ENCODE results near the gene LGALS7. TPM values are rescaled to one million over a fixed set of nuclear protein-coding genes. Genes with fewer than 3 reads are reported as not detected.

LGALS7 gene
- polyA plus RNA-seq, 2 donors: 405 to 2,874 TPM

DNA sequence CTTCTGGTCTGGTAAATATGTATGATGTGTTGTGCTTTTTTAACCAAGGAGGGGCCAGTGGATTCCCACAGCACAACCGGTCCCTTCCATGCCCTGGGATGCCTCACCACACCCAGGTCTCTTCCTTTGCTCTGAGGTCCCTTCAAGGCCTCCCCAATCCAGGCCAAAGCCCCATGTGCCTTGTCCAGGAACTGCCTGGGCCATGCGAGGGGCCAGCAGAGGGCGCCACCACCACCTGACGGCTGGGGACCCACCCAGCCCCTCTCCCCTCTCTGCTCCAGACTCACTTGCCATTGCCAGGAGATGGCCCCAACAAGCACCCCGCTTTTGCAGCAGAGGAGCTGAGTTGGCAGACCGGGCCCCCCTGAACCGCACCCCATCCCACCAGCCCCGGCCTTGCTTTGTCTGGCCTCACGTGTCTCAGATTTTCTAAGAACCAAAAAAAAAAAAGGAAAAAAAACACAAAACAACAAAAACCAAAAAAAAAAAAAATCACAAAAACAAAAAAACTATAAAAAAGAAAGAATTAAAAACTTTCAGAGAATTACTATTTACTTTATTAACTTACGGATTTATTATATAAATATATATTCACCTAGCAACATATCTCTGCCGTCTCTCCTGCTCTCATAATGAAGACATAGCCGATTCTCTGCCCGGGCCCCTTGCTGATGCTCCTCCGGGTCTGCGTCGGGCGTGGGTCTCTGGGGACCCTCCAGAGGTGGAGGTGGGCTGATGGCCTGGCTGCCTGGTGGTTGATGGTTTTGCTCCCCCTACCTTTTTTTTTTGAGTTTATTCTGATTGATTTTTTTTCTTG lies 43.5 kb downstream of the LGALS7 start:
- 69 to 74% methylated on average over 16 to 17 of the region's 17 CpGs for WGBS, 2 donors
- Histone ChIP-seq H3K9me3 (ENCODE audit: control insufficient read depth in 2 of 2, insufficient read depth in 1 of 2, low read depth in 1 of 2, low read length in 1 of 2) (no peaks in the 10 kb centered on the region), H3K4me1 (ENCODE audit: control insufficient read depth in 2 of 2, insufficient read depth in 2 of 2, low read length in 1 of 2) (peaks cover 3 to 16% of the 10 kb centered on the region in 2 donors), H3K27ac (ENCODE audit: low read depth in 2 of 2, low read length in 1 of 2) (peak overlapping the region; percentile 4 to 48), H3K27me3 (ENCODE audit: control insufficient read depth in 1 of 2, insufficient read depth in 2 of 2, low read length in 2 of 2) (no peaks in the 10 kb centered on the region), H3K36me3 (ENCODE audit: control insufficient read depth in 2 of 2, insufficient read depth in 2 of 2, low read length in 1 of 2) (peaks cover 13 to 58% of the 10 kb centered on the region in 2 donors), H3K4me3 (ENCODE audit: low read depth in 1 of 2, low read length in 2 of 2) (no peak overlapping the region)

DNA sequence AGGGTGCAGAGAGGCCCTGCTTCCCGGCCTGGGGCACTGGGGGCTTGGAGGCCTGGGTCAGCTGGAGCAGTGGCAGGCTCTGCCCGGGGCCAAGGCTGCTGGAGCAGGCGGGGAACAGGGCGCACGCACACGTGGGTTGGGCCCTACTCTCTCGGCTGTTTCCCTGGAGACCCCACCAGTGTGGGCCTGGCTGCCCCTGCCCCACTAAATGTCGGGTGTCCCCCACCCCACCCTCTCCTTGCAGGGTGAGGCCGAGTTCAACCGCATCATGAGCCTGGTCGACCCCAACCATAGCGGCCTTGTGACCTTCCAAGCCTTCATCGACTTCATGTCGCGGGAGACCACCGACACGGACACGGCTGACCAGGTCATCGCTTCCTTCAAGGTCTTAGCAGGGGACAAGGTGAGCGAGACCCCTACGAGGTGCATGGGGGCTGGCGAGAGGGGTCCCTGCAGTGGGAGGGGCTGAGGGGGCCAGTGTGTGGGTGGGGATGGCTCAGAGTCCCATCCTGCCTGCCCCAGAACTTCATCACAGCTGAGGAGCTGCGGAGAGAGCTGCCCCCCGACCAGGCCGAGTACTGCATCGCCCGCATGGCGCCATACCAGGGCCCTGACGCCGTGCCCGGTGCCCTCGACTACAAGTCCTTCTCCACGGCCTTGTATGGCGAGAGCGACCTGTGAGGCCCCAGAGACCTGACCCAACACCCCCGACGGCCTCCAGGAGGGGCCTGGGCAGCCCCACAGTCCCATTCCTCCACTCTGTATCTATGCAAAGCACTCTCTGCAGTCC lies 44.4 kb downstream of the LGALS7 start:
- no peaks in the 10 kb centered on the region for H3K27me3 ChIP-seq (ENCODE audit: control insufficient read depth in 1 of 2, insufficient read depth in 2 of 2, low read length in 2 of 2)
- H3K4me3 ChIP-seq (ENCODE audit: low read depth in 1 of 2, low read length in 2 of 2): no peak overlapping the region
- 82 to 84% methylated on average over 37 of the region's 37 CpGs for WGBS, 2 donors
- H3K4me1 ChIP-seq (ENCODE audit: control insufficient read depth in 2 of 2, insufficient read depth in 2 of 2, low read length in 1 of 2): peaks cover 3 to 16% of the 10 kb centered on the region in 2 donors
- H3K36me3 ChIP-seq (ENCODE audit: control insufficient read depth in 2 of 2, insufficient read depth in 2 of 2, low read length in 1 of 2): peaks cover 22 to 67% of the 10 kb centered on the region in 2 donors
- no peaks in the 10 kb centered on the region for H3K9me3 ChIP-seq (ENCODE audit: control insufficient read depth in 2 of 2, insufficient read depth in 1 of 2, low read depth in 1 of 2, low read length in 1 of 2)
- H3K27ac ChIP-seq (ENCODE audit: low read depth in 2 of 2, low read length in 1 of 2): peak overlapping the region in 1 of 2 donors; percentile 34

DNA sequence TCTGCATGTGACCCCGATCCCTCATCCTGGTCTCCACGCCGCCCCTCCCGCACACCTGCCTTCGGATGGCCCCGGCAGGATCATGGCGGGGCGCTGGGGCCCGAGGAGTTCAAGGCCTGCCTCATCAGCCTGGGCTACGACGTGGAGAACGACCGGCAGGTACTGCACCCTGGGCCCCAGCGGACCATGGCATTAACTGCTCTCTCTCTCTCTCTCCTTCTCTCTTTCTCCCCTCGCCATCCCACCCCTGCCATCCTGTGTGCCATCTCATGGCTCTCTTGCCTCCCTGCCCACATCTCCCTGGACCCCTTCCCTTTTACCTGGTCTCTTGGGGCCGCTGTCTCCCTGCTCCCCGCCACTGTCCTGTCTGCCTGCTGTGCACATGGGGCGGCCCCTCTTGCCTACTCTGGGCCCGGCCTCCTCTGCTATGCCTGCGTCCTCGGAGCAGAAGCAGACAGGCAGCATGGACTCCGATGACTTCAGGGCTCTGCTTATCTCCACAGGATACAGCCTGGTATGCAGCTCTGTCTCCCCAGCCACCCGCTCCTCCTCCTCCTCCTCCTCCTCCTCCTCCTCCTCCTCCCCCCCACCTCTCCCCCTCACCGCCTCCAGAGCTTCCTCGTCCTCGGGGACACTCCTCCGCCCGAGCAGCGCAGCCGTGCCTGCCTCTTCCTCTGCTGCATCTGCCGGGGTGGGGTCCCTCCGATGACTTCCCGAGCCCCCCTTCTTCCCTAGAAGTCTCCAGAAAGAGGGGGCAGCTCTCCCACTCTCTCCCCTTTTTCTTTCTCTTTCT lies 45.3 kb downstream of the LGALS7 start:
- Histone ChIP-seq H3K4me1 (ENCODE audit: control insufficient read depth in 2 of 2, insufficient read depth in 2 of 2, low read length in 1 of 2) (peaks cover 3 to 10% of the 10 kb centered on the region in 2 donors), H3K4me3 (ENCODE audit: low read depth in 1 of 2, low read length in 2 of 2) (no peak overlapping the region), H3K27me3 (ENCODE audit: control insufficient read depth in 1 of 2, insufficient read depth in 2 of 2, low read length in 2 of 2) (no peaks in the 10 kb centered on the region), H3K36me3 (ENCODE audit: control insufficient read depth in 2 of 2, insufficient read depth in 2 of 2, low read length in 1 of 2) (peaks cover 22 to 76% of the 10 kb centered on the region in 2 donors), H3K9me3 (ENCODE audit: control insufficient read depth in 2 of 2, insufficient read depth in 1 of 2, low read depth in 1 of 2, low read length in 1 of 2) (no peaks in the 10 kb centered on the region), H3K27ac (ENCODE audit: low read depth in 2 of 2, low read length in 1 of 2) (peak overlapping the region in 1 of 2 donors; percentile 34)
- 77 to 85% methylated on average over 25 to 33 of the region's 33 CpGs for WGBS, 2 donors

DNA sequence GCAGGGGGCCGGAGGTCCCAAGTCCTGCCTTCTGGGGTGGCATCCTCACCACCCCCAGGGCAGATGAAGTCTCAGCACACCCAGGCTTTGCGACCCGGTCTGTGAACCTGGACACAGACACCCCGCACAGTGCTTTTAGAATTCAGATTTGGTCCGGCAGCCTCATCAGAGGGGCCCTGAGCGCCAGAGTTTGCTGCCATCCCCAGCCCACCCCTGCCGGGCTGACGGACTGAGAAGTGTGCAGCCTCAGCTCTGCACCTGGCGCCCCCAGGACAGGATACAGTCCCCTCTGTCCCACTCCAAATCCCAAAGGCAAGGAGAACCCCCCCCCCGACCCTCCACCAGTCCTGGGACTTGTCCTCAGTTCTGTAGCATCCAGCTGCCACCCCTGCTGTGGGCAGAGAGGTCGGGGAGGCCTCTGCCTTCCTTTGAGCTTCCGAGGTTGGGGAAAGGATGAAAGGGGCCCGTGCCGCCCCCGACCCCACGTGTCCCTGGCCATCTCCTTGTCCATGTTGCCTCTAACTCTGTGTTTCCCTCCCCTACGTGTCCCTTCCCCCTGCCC lies 45.9 kb downstream of the LGALS7 start:
- H3K27ac ChIP-seq (ENCODE audit: low read depth in 2 of 2, low read length in 1 of 2): peak overlapping the region in 1 of 2 donors; percentile 5
- H3K4me3 ChIP-seq (ENCODE audit: low read depth in 1 of 2, low read length in 2 of 2): no peak overlapping the region
- no peaks in the 10 kb centered on the region for H3K9me3 ChIP-seq (ENCODE audit: control insufficient read depth in 2 of 2, insufficient read depth in 1 of 2, low read depth in 1 of 2, low read length in 1 of 2)
- 88 to 89% methylated on average over 17 of the region's 17 CpGs for WGBS, 2 donors
- peaks cover 24 to 83% of the 10 kb centered on the region in 2 donors for H3K36me3 ChIP-seq (ENCODE audit: control insufficient read depth in 2 of 2, insufficient read depth in 2 of 2, low read length in 1 of 2)
- peaks cover 3 to 10% of the 10 kb centered on the region in 2 donors for H3K4me1 ChIP-seq (ENCODE audit: control insufficient read depth in 2 of 2, insufficient read depth in 2 of 2, low read length in 1 of 2)
- no peaks in the 10 kb centered on the region for H3K27me3 ChIP-seq (ENCODE audit: control insufficient read depth in 1 of 2, insufficient read depth in 2 of 2, low read length in 2 of 2)

DNA sequence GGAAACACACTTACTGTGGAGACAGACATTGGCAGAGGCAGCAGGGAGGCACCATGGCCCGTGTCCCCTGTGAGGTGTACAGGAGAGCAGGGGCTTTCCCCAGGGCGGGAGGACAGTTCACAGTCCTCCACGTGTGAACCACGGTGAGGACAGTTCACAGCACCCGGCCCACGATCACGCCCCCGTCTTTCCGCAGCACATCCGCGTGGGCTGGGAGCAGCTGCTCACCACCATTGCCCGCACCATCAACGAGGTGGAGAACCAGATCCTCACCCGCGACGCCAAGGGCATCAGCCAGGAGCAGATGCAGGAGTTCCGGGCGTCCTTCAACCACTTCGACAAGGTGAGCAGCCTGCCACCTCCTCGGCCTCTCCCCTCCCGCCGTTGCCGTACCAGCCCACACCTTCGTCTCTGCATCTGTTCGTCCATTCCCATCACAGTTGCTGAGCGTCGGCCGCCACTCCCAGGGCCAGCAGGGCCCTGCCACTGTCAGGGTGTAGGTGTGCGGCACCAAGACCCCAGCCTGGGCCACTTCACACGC lies 46.5 kb downstream of the LGALS7 start:
- H3K9me3 ChIP-seq (ENCODE audit: control insufficient read depth in 2 of 2, insufficient read depth in 1 of 2, low read depth in 1 of 2, low read length in 1 of 2): no peaks in the 10 kb centered on the region
- no peaks in the 10 kb centered on the region for H3K27me3 ChIP-seq (ENCODE audit: control insufficient read depth in 1 of 2, insufficient read depth in 2 of 2, low read length in 2 of 2)
- peaks cover 30 to 84% of the 10 kb centered on the region in 2 donors for H3K36me3 ChIP-seq (ENCODE audit: control insufficient read depth in 2 of 2, insufficient read depth in 2 of 2, low read length in 1 of 2)
- 66 to 76% methylated on average over 21 to 30 of the region's 30 CpGs for WGBS, 2 donors
- H3K27ac ChIP-seq (ENCODE audit: low read depth in 2 of 2, low read length in 1 of 2): peak overlapping the region in 1 of 2 donors; percentile 51
- peaks cover 3 to 10% of the 10 kb centered on the region in 2 donors for H3K4me1 ChIP-seq (ENCODE audit: control insufficient read depth in 2 of 2, insufficient read depth in 2 of 2, low read length in 1 of 2)
- H3K4me3 ChIP-seq (ENCODE audit: low read depth in 1 of 2, low read length in 2 of 2): no peak overlapping the region

DNA sequence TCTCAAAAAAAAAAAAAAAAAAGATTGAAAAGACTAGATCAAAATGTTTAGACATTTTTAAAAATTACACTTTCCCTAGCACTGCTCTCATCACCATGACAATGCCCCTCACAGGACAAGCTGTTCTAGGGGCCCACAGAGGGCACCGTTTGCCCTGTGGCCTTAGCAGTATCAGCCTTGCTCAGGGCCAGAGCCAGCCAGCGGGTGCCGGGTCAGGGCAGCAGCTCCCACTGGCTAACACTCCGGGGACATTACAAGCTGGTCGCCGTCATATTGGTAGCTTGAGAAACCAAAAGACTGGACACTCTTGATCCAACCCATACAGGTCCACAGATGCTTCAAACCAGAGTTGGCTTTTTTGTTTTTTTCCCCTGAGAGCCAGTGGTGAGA lies 47.0 kb downstream of the LGALS7 start:
- Histone ChIP-seq H3K27me3 (ENCODE audit: control insufficient read depth in 1 of 2, insufficient read depth in 2 of 2, low read length in 2 of 2) (no peaks in the 10 kb centered on the region), H3K9me3 (ENCODE audit: control insufficient read depth in 2 of 2, insufficient read depth in 1 of 2, low read depth in 1 of 2, low read length in 1 of 2) (no peaks in the 10 kb centered on the region), H3K36me3 (ENCODE audit: control insufficient read depth in 2 of 2, insufficient read depth in 2 of 2, low read length in 1 of 2) (peaks cover 33 to 87% of the 10 kb centered on the region in 2 donors), H3K4me1 (ENCODE audit: control insufficient read depth in 2 of 2, insufficient read depth in 2 of 2, low read length in 1 of 2) (peaks cover 0 to 8% of the 10 kb centered on the region in 2 donors), H3K27ac (ENCODE audit: low read depth in 2 of 2, low read length in 1 of 2) (peak overlapping the region; percentile 5 to 51), H3K4me3 (ENCODE audit: low read depth in 1 of 2, low read length in 2 of 2) (no peak overlapping the region)
- WGBS, 2 donors: 84 to 92% methylated on average over 6 of the region's 6 CpGs

DNA sequence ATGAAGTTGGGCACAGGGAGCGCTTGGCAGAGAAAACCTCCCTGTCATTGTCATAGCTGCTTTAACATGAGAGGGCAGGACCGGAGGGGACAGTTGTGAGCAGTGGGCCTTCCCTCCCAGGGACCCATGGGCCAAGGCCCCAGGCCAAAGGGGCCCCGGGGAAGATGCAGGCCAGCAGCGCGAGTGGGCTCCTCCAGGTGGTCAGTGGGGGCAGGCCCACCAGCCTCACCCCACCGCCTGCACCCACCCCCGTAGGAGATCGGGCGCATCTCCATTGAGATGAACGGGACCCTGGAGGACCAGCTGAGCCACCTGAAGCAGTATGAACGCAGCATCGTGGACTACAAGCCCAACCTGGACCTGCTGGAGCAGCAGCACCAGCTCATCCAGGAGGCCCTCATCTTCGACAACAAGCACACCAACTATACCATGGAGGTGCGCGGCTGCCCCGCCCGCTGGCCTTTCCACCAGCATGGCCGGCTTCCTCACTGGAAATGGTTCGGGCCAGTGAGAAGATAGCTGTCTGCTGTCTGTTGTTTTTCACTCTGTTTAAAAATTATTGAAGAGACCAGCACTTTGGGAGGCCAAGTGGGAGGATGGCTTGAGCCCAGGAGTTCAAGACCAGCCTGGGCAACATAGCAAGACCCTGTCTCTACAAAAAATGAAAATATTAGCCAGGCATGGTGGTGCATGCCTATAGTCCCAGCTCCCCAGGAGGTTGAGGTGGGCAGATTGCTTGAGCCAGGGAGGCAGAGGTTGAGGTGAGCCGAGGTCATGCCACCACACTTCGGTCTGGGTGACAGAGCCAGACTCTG lies 47.6 kb downstream of the LGALS7 start:
- Histone ChIP-seq H3K27ac (ENCODE audit: low read depth in 2 of 2, low read length in 1 of 2) (peak overlapping the region in 1 of 2 donors; percentile 22), H3K4me3 (ENCODE audit: low read depth in 1 of 2, low read length in 2 of 2) (no peak overlapping the region), H3K4me1 (ENCODE audit: control insufficient read depth in 2 of 2, insufficient read depth in 2 of 2, low read length in 1 of 2) (peaks cover 0 to 7% of the 10 kb centered on the region in 2 donors), H3K36me3 (ENCODE audit: control insufficient read depth in 2 of 2, insufficient read depth in 2 of 2, low read length in 1 of 2) (peaks cover 34 to 90% of the 10 kb centered on the region in 2 donors), H3K27me3 (ENCODE audit: control insufficient read depth in 1 of 2, insufficient read depth in 2 of 2, low read length in 2 of 2) (no peaks in the 10 kb centered on the region), H3K9me3 (ENCODE audit: control insufficient read depth in 2 of 2, insufficient read depth in 1 of 2, low read depth in 1 of 2, low read length in 1 of 2) (no peaks in the 10 kb centered on the region)
- WGBS, 2 donors: 90 to 91% methylated on average over 21 of the region's 21 CpGs

DNA sequence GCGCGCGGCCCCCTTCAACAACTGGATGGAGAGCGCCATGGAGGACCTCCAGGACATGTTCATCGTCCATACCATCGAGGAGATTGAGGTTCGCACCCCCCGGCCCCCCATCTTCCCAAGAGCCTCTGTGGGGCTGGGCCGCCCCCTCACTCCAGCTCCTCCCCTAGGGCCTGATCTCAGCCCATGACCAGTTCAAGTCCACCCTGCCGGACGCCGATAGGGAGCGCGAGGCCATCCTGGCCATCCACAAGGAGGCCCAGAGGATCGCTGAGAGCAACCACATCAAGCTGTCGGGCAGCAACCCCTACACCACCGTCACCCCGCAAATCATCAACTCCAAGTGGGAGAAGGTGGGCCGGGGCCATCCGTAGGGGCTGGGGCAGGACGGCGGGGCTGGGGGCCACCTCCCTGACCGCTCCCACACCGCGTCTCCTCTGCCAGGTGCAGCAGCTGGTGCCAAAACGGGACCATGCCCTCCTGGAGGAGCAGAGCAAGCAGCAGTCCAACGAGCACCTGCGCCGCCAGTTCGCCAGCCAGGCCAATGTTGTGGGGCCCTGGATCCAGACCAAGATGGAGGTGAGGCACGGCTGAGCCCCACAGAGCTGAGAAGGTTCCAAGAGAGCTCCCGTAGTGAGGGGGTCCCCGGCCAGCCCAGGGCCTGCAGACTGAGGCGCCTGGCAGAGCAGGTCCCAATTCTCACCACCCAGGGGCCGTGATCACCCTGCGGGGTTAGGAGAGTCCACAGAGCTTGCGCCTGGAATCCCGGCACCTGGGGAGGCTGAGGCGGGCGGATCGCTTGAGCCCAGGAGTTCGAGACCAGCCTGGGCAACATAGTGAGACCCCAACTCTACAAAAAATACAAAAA lies 49.1 kb downstream of the LGALS7 start:
- peaks cover 34 to 97% of the 10 kb centered on the region in 2 donors for H3K36me3 ChIP-seq (ENCODE audit: control insufficient read depth in 2 of 2, insufficient read depth in 2 of 2, low read length in 1 of 2)
- H3K27ac ChIP-seq (ENCODE audit: low read depth in 2 of 2, low read length in 1 of 2): no peak overlapping the region
- peaks cover 0 to 15% of the 10 kb centered on the region in 2 donors for H3K4me1 ChIP-seq (ENCODE audit: control insufficient read depth in 2 of 2, insufficient read depth in 2 of 2, low read length in 1 of 2)
- H3K9me3 ChIP-seq (ENCODE audit: control insufficient read depth in 2 of 2, insufficient read depth in 1 of 2, low read depth in 1 of 2, low read length in 1 of 2): no peaks in the 10 kb centered on the region
- no peak overlapping the region for H3K4me3 ChIP-seq (ENCODE audit: low read depth in 1 of 2, low read length in 2 of 2)
- H3K27me3 ChIP-seq (ENCODE audit: control insufficient read depth in 1 of 2, insufficient read depth in 2 of 2, low read length in 2 of 2): no peaks in the 10 kb centered on the region
- 93% methylated on average over 39 to 42 of the region's 42 CpGs for WGBS, 2 donors
